Upper lobe of left lung (tissue), 6 donors: ENCODE results near the gene GPA33. TPM values are rescaled to one million over a fixed set of nuclear protein-coding genes. Genes with fewer than 3 reads are reported as not detected.
"Not testable (repeated sequence)": the region's sequence is repeated elsewhere in the genome, so short reads cannot be mapped to it uniquely, and the experiment has no call there.

Experiments used
- ATAC-seq, 2 donors: fragments of 200-7000 bp; cut with Tn5 transposase; one replicate each; pipeline ENCODE4 v1.9.1; 2022; ENCODE audit warnings: mild to moderate bottlenecking in 2 of 2, moderate library complexity in 2 of 2; ENCODE audit not compliant: low FRiP score in 2 of 2
- DNase-seq, 2 donors: peaks; one replicate each; pipeline ENCODE4 v3.0.0-alpha.2; 2019 to 2020
- H3K27ac ChIP-seq, 4 donors: fragments of 200-600 bp; sonication (generic); one replicate each; pipeline ENCODE4 v1.5.1; 2016 to 2019
- H3K27me3 ChIP-seq, 4 donors: fragments of 200-600 bp; sonication (generic); one replicate each; pipeline ENCODE4 v1.5.1; 2017 to 2019
- H3K36me3 ChIP-seq, 4 donors: fragments of 200-600 bp; sonication (generic); one replicate each; pipeline ENCODE4 v1.5.1; 2016 to 2019
- H3K4me1 ChIP-seq, 4 donors: fragments of 200-600 bp; sonication (generic); one replicate each; pipeline ENCODE4 v1.5.1; 2018 to 2019
- H3K4me3 ChIP-seq, 4 donors: fragments of 200-600 bp; sonication (generic); one replicate each; pipeline ENCODE4 v1.5.1; 2017 to 2019; ENCODE audit warnings: mild to moderate bottlenecking in 2 of 4, moderate library complexity in 1 of 4
- H3K9me3 ChIP-seq, 4 donors: fragments of 200-600 bp; sonication (generic); one replicate each; pipeline ENCODE4 v1.5.1; 2018 to 2019
- EP300 ChIP-seq, 4 donors: sonication (generic); formaldehyde crosslinking; IDR thresholded peaks; one replicate each; pipeline ENCODE4 v1.5.1; 2017; ENCODE audit warnings: antibody characterized with exemption in 4 of 4, control low read depth in 2 of 4
- POLR2A ChIP-seq, 4 donors: fragments of 450-650 bp; IDR thresholded peaks; one replicate each; pipeline ENCODE4 v1.5.1; 2016 to 2017; ENCODE audit warnings: antibody characterized with exemption in 4 of 4, mild to moderate bottlenecking in 2 of 4
- POLR2AphosphoS5 ChIP-seq, 2 donors: sonication (generic); formaldehyde crosslinking; IDR thresholded peaks; one replicate each; pipeline ENCODE4 v1.5.1; 2017; ENCODE audit warnings: antibody characterized with exemption in 2 of 2
- WGBS, 2 donors: methylation state at CpG; one replicate each; pipeline ENCODE4 v1.1.5; 2017 to 2018; 5-methylcytosine and 5-hydroxymethylcytosine counted together
- total RNA-seq, 6 donors: library from RNA; depleted of rRNA in 4 of 6; stranded (reverse); fragments of >200 nt in 4 of 6; gene quantifications; one replicate each; pipeline versions ENCODE4 v1.1.0 to v1.2.1, GENCODE V29; 2016 to 2021
- TF ChIP-seq, protein P1 (sequence below), 6 experiments: fragments of 450-650 bp in 4 of 6; fragments of 200-600 bp in 2 of 6; sonication (generic) in 2 of 6; IDR thresholded peaks; one replicate each; pipeline ENCODE4 v1.5.1; 2016 to 2019; ENCODE audit warnings: antibody characterized with exemption in 6 of 6
- donor health status: DM: no; HTN: no; CAD: no; lungs with moderate emphysema.
- donor health status: DM: no; HTN: yes; CAD: no; lungs with severe emphysema.

The GPA33 gene
- total RNA-seq, 6 donors from 2014 or later = 0.89 to 18.4 (median 3.8) TPM

DNA sequence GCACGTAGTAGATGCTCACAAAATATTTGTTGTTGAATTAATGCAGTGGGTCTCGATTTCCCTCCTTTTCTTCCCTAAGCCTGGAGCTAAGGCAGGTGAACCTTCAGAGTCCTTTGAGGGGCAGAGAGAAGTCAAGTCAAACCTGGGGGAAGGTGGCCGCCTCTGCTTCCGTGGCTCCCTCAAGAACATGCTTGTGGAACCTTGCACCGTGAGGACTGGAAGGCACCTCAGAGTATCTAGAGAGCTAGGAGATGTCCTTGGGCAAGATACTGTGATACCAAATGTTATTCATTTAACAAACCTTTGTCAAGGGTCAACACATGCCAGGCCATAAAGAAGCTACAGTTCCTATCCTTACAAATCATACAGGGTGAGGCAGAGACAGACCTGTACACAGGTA is 38.3 kb downstream of the GPA33 start:
- no peaks in the 10 kb centered on the region for H3K36me3 ChIP-seq
- 93 to 96% methylated on average over 5 of the region's 5 CpGs for WGBS, 2 donors
- TF ChIP-seq EP300 (IDR thresholded peaks at IDR 0.05) = no peak
- no peak for TF ChIP-seq POLR2A (IDR thresholded peaks at IDR 0.05)
- TF ChIP-seq POLR2AphosphoS5 (IDR thresholded peaks at IDR 0.05) = no peak
- TF ChIP-seq, protein P1, sequence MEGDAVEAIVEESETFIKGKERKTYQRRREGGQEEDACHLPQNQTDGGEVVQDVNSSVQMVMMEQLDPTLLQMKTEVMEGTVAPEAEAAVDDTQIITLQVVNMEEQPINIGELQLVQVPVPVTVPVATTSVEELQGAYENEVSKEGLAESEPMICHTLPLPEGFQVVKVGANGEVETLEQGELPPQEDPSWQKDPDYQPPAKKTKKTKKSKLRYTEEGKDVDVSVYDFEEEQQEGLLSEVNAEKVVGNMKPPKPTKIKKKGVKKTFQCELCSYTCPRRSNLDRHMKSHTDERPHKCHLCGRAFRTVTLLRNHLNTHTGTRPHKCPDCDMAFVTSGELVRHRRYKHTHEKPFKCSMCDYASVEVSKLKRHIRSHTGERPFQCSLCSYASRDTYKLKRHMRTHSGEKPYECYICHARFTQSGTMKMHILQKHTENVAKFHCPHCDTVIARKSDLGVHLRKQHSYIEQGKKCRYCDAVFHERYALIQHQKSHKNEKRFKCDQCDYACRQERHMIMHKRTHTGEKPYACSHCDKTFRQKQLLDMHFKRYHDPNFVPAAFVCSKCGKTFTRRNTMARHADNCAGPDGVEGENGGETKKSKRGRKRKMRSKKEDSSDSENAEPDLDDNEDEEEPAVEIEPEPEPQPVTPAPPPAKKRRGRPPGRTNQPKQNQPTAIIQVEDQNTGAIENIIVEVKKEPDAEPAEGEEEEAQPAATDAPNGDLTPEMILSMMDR (IDR thresholded peaks at IDR 0.05) = no peak
- no peak for DNase-seq
- no peaks in the 10 kb centered on the region for H3K9me3 ChIP-seq
- ATAC-seq = no peak
- H3K4me3 ChIP-seq = no peak overlapping the region
- H3K4me1 ChIP-seq = no peaks in the 10 kb centered on the region
- no peaks in the 10 kb centered on the region for H3K27me3 ChIP-seq
- H3K27ac ChIP-seq = no peak overlapping the region

DNA sequence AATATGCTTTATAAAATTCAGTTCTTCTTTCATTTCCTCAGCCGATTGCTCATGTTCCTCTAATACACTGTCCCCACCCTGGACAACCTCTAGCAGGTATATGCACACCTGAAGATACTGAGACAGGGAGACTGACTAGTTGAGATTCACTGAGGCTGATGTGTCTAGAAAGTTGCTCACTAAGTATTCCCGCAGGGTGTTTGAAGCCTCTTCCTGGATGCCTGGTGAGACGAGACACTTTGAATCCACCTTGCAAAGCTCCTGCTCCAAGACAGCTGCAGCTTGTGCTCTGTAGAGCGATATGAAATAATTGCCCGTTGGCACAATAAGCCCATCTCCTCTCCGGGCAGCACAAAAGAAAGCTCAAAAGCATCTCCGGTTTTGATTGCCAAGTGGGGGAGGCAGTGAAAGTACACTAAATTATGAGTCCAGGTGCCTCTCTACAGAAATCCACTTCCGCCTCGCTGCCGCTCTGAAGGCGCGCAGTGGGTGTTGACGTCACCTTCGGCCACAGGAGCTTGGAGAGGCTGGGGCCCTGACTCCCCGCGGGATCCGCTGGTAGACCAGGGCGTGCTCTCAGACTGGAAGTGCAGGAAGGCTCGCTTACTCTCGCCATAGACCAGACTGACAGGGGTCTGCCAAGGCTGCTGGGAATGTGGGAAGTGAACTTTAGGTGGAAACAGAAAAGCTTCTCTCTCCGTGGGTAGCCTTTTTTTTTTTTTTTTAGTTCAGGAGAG is 46.3 kb downstream of the GPA33 start:
- ATAC-seq (peak; percentile 90 to 91), DNase-seq (peak; percentile 84 to 91)
- WGBS, 2 donors = 17 to 20% methylated on average over 13 to 21 of the region's 21 CpGs
- TF ChIP-seq POLR2A (IDR thresholded peaks at IDR 0.05) (peak in 1 of 4 donors; percentile 24), EP300 (IDR thresholded peaks at IDR 0.05) (no peak), POLR2AphosphoS5 (IDR thresholded peaks at IDR 0.05) (no peak)
- TF ChIP-seq, protein P1 (IDR thresholded peaks at IDR 0.05) = no peak
- Histone ChIP-seq H3K9me3 (no peaks in the 10 kb centered on the region), H3K4me1 (peaks cover 4 to 10% (median 7%) of the 10 kb centered on the region in 4 donors), H3K4me3 (peak overlapping the region in 3 of 4 donors; percentile 26 to 48 (median 38)), H3K36me3 (no peaks in the 10 kb centered on the region), H3K27me3 (no peaks in the 10 kb centered on the region), H3K27ac (no peak overlapping the region)

DNA sequence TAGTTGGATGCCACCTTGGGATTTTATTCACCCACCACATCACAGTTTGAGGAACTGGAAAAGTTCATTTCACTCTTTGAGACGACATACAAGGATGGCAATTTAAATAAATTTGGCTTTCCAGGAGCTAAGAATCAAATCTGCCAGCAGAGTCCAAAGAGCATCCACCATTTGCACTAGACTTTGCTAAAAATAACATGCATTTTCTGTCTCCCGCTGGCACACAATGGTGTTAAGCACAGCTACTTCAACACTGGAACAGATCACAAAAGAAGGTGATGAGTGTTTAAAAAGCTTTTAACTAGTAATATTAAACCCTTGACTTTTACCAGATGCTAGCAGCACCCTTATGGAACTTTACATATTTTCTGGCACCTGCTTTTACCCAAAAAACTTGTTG is 56.5 kb downstream of the GPA33 start:
- DNase-seq = no peak
- no peak for ATAC-seq
- no peaks in the 10 kb centered on the region for H3K36me3 ChIP-seq
- 55 to 63% methylated on average over 2 of the region's 2 CpGs for WGBS, 2 donors
- H3K4me1 ChIP-seq = no peaks in the 10 kb centered on the region
- no peak overlapping the region for H3K27ac ChIP-seq
- H3K4me3 ChIP-seq = no peak overlapping the region
- H3K9me3 ChIP-seq = no peaks in the 10 kb centered on the region
- TF ChIP-seq POLR2A (IDR thresholded peaks at IDR 0.05) = no peak
- TF ChIP-seq, protein P1 (IDR thresholded peaks at IDR 0.05) = no peak
- no peak for TF ChIP-seq POLR2AphosphoS5 (IDR thresholded peaks at IDR 0.05)
- no peak for TF ChIP-seq EP300 (IDR thresholded peaks at IDR 0.05)
- no peaks in the 10 kb centered on the region for H3K27me3 ChIP-seq

DNA sequence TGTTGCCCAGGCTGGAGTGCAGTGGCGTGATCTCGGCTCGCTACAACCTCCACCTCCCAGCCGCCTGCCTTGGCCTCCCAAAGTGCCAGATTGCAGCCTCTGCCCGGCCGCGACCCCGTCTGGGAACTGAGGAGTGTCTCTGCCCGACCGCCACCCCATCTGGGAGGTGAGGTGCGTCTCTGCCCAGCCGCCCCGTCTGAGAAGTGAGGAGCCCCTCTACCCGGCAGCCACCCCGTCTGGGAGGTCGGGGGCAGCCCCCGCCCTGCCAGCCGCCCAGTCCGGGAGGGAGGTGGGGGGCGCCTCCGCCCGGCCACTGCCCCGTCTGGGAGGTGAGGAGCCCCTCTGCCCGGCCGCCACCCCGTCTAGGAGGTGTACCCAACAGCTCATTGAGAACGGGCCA is 60.6 kb downstream of the GPA33 start:
- not testable (repeated sequence) for H3K36me3 ChIP-seq, H3K4me1 ChIP-seq, H3K9me3 ChIP-seq, ATAC-seq, H3K27me3 ChIP-seq, H3K4me3 ChIP-seq, H3K27ac ChIP-seq
- WGBS, 2 donors = 92% methylated on average over 24 to 25 of the region's 27 CpGs
- peak in 1 of 2 donors; percentile 67 for DNase-seq

DNA sequence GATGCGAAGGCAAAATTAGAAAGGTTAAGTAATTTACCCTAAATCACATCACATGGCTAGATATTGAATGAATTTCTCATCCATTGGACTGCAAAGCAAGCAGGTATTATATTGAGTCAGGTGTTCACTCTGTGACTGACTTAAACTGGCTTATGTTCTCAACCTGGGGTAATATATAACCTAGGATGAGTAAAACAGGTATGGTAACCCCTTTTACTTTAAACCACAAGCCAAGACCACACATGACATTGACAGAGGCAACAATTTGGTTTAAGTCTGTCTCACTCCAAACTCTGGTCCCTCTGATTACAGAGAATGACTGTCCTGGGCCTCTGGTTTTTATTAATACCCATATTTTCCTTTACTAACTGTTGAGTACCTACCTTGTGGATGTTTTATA is 67.8 kb downstream of the GPA33 start:
- no peaks in the 10 kb centered on the region for H3K36me3 ChIP-seq
- no peaks in the 10 kb centered on the region for H3K4me1 ChIP-seq
- ATAC-seq (no peak), DNase-seq (no peak)
- H3K9me3 ChIP-seq = no peaks in the 10 kb centered on the region
- no peak for TF ChIP-seq POLR2AphosphoS5 (IDR thresholded peaks at IDR 0.05)
- no peak for TF ChIP-seq EP300 (IDR thresholded peaks at IDR 0.05)
- WGBS, 2 donors = 88 to 100% methylated on average over 1 of the region's 1 CpG
- no peak overlapping the region for H3K27ac ChIP-seq
- no peak overlapping the region for H3K4me3 ChIP-seq
- no peaks in the 10 kb centered on the region for H3K27me3 ChIP-seq
